Small intestine (tissue), 7 donors: ENCODE results near the gene CPA5. TPM values are rescaled to one million over a fixed set of nuclear protein-coding genes. Genes with fewer than 3 reads are reported as not detected.
"Not testable (repeated sequence)": the region's sequence is repeated elsewhere in the genome, so short reads cannot be mapped to it uniquely, and the experiment has no call there.

Experiments
- DNase-seq, 2 donors: peaks; one replicate each; pipeline versions ENCODE4 v3.0.0 to v3.0.0-alpha.2; 2013
- FAIRE-seq: peaks from 2 replicates; lab custom pipeline; 2012; peaks lifted over from hg19 to GRCh38; lab: Jason Lieb, UNC
- H3K27ac ChIP-seq, 3 donors: one replicate each; pipeline ENCODE4 v1.5.1; 2013; ENCODE audit warnings: low read length in 2 of 3, mild to moderate bottlenecking in 2 of 3, control low read depth in 1 of 3, inconsistent platforms in 1 of 3, low read depth in 1 of 3, moderate library complexity in 1 of 3
- H3K27me3 ChIP-seq, 3 donors: one replicate each; pipeline ENCODE4 v1.6.1; 2013; ENCODE audit warnings: low read length in 3 of 3, inconsistent platforms in 1 of 3; ENCODE audit not compliant: control insufficient read depth in 3 of 3, insufficient read depth in 3 of 3
- H3K36me3 ChIP-seq, 3 donors: one replicate each; pipeline ENCODE4 v1.6.1; 2013; ENCODE audit warnings: low read length in 3 of 3, inconsistent platforms in 1 of 3, low read depth in 1 of 3, mild to moderate bottlenecking in 1 of 3, moderate library complexity in 1 of 3; ENCODE audit not compliant: control insufficient read depth in 3 of 3, insufficient read depth in 2 of 3
- H3K4me1 ChIP-seq, 3 donors: one replicate each; pipeline ENCODE4 v1.6.1; 2013; ENCODE audit warnings: low read length in 2 of 3, inconsistent platforms in 1 of 3, low read depth in 1 of 3, mild to moderate bottlenecking in 1 of 3, moderate library complexity in 1 of 3; ENCODE audit not compliant: control insufficient read depth in 3 of 3, insufficient read depth in 2 of 3
- H3K4me3 ChIP-seq, 3 donors: one replicate each; pipeline ENCODE4 v1.5.1; 2013; ENCODE audit warnings: low read length in 3 of 3, control low read depth in 1 of 3, inconsistent platforms in 1 of 3, low read depth in 1 of 3, mild to moderate bottlenecking in 1 of 3, moderate library complexity in 1 of 3
- H3K9me3 ChIP-seq, 2 donors: one replicate each; pipeline ENCODE4 v1.6.1; 2013; ENCODE audit warnings: low read depth in 1 of 2, low read length in 1 of 2; ENCODE audit not compliant: control insufficient read depth in 2 of 2, insufficient read depth in 1 of 2
- WGBS, 3 donors: extraction: QIAGEN DNeasy Blood & Tissue Kit; methylation state at CpG; one replicate each; pipeline ENCODE4 v1.1.7; 2013; 5-methylcytosine and 5-hydroxymethylcytosine counted together
- polyA plus RNA-seq, 4 donors: library from polyadenylated mRNA; stranded (reverse) in 3 of 4; unstranded in 1 of 4; fragments of 200-250 nt in 3 of 4; fragments of 120-200 nt in 1 of 4; gene quantifications; one replicate each; pipeline versions ENCODE4 v1.2.1 to v1.2.3, GENCODE V29; 2013
- donor health status: healthy with polysubstance abuse.
- donor health status: control.
- donor health status: control.
- donor health status: Bipolar disorder and iron deficiency.
- donor health status: healthy.

The CPA5 gene
- polyA plus RNA-seq, 4 donors: 0.04 to 0.68 TPM; not detected in 2

DNA sequence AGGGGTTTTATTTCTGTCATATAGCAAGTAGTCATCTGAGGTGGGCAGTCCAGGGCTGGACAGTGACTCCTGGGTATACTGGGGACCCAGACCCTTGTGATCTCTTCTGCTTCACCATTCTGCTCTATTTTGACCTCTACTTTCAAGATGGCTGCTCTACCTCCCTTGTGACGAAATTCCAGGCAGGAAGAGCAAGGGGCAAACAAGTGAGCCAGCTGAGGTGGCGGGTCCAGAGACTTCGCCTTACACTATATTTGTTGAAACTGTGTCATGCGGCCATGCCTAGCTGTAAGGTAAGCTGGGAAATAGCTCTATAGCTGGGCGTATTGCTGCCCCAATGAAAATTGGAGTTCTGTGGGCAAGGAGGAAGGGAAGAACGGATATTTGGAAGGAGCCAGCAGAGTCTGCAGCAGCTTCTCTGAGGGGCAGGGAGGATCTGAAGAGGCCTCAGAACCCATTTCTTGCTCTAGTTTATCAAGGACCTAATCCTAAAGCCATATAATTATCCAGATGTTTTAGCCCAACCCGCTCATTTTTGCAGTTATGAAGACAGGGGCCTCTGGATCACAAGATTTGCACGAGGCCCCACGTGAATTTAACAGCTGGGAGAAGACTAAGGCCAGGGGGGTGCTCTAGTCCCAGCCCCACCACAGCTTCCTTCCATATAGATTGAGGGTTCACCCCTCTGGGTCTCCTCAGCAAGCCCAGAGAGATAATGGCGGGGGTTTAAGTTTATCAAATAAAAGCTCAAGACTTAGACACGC, 28.0 kb downstream of the CPA5 start:
- FAIRE-seq: no peak

DNA sequence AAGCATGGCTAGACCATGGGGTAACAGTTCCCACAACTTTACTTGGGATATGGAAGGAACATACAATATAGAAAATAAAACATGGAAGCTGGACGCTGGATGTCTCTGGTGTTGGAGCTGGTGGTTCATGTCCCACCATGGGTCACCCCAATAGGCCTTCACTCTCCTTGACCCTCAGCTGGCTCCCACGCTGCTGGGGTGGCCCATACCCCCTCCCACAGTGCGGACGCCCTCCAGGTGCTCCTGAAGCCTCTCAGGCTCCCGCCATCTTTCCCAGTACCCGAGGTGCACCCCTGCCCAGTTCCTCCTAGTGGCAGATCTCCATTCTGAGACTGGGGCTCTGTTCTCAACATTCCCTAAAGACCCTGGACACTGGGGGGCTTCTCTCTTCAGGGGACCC, 29.9 kb downstream of the CPA5 start:
- WGBS, 3 donors: 85 to 94% (median 85%) methylated on average over 6 of the region's 6 CpGs
- H3K27me3 ChIP-seq: no peaks in the 10 kb centered on the region
- no peak for FAIRE-seq

More for the DNA sequence above, 28.0 kb downstream of the CPA5 start:
- Histone ChIP-seq H3K9me3 (peaks cover 0 to 21% of the 10 kb centered on the region in 2 donors), H3K4me3 (no peak overlapping the region), H3K36me3 (no peaks in the 10 kb centered on the region), H3K27me3 (no peaks in the 10 kb centered on the region), H3K4me1 (peaks cover 0 to 61% (median 4%) of the 10 kb centered on the region in 3 donors), H3K27ac (peak overlapping the region in 2 of 3 donors; percentile 77 to 98)
- no peak for DNase-seq
- WGBS, 3 donors: 81 to 89% (median 85%) methylated on average over 11 of the region's 11 CpGs

DNA sequence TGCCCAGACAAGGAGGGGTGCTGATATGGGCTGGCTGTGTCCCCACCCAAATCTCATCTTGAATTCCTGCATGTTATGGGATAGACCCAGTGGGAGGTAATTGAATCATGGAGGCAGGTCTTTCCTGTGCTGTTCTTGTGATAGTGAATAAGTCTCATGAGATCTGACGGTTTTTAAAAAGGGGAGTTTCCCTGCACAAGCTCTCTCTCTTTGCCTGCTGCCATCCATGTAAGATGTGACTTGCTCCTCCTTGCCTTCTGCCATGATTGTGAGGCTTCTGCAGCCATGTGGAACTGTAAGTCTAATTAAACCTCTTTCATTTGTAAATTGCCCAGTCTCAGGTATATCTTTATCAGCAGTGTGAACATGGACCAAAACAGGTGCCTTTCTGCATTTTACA, 31.8 kb downstream of the CPA5 start:
- not testable (repeated sequence) for H3K27ac ChIP-seq, H3K36me3 ChIP-seq, H3K4me3 ChIP-seq, DNase-seq, FAIRE-seq, H3K27me3 ChIP-seq
- H3K9me3 ChIP-seq: peaks cover 0 to 21% of the 10 kb centered on the region in 2 donors
- WGBS, 3 donors: 80 to 95% (median 93%) methylated on average over 1 of the region's 1 CpG
- H3K4me1 ChIP-seq: peaks cover 0 to 52% (median 0%) of the 10 kb centered on the region in 3 donors

More for the DNA sequence above, 29.9 kb downstream of the CPA5 start:
- Histone ChIP-seq H3K4me3 (no peak overlapping the region), H3K27ac (peak overlapping the region in 2 of 3 donors; percentile 85 to 98), H3K9me3 (peaks cover 0 to 21% of the 10 kb centered on the region in 2 donors), H3K36me3 (no peaks in the 10 kb centered on the region), H3K4me1 (peaks cover 0 to 52% (median 4%) of the 10 kb centered on the region in 3 donors)
- DNase-seq: no peak

DNA sequence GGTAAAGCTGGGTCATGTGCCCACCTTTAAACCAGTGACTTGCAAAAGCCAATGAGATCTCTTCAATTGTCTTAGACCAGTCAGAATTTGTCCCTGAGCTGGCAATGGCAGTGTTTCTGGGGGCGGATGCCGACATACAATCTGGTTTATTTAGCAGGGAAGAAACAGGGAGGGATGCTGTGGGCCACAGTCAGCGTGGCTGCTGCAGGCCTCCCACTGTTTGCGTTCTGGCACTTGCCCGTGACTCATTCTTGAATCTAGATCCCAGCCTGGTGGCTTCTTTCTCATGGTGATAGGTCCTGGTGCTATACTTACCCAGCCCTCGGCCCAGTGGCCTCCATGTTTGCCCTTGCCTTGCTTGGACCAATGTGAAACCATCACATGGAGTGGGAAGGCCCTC, 32.6 kb downstream of the CPA5 start:
- Histone ChIP-seq H3K9me3 (peaks cover 0 to 21% of the 10 kb centered on the region in 2 donors), H3K27ac (no peak overlapping the region), H3K4me3 (no peak overlapping the region), H3K4me1 (peaks cover 0 to 48% (median 0%) of the 10 kb centered on the region in 3 donors), H3K27me3 (no peaks in the 10 kb centered on the region), H3K36me3 (no peaks in the 10 kb centered on the region)
- 81 to 92% (median 84%) methylated on average over 6 of the region's 6 CpGs for WGBS, 3 donors
- DNase-seq (no peak), FAIRE-seq (no peak)

DNA sequence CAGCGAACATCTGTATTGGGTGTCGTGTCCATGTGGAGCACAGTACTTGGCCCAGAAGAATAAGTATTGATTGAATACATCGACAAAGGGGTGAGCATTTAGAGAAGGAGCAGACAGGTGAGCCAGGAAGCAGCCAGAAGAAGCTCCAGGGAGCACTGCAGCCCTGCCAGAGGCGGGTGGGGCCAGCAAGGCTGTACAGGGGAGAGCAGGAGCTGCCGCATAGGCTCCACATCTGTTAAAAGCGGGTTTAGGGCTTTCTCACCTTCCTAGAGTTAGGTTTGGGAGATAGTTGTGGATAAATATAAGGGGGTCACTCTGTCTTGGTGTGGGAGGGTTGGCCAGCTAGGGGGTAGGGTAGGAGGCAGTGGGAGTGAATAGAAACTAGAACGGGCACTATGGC, 34.4 kb downstream of the CPA5 start:
- peaks cover 0 to 30% (median 0%) of the 10 kb centered on the region in 3 donors for H3K4me1 ChIP-seq
- no peak for FAIRE-seq
- H3K9me3 ChIP-seq: peaks cover 0 to 21% of the 10 kb centered on the region in 2 donors
- no peak for DNase-seq
- no peak overlapping the region for H3K27ac ChIP-seq
- H3K27me3 ChIP-seq: no peaks in the 10 kb centered on the region
- 81 to 90% (median 85%) methylated on average over 7 of the region's 7 CpGs for WGBS, 3 donors
- no peaks in the 10 kb centered on the region for H3K36me3 ChIP-seq
- no peak overlapping the region for H3K4me3 ChIP-seq

DNA sequence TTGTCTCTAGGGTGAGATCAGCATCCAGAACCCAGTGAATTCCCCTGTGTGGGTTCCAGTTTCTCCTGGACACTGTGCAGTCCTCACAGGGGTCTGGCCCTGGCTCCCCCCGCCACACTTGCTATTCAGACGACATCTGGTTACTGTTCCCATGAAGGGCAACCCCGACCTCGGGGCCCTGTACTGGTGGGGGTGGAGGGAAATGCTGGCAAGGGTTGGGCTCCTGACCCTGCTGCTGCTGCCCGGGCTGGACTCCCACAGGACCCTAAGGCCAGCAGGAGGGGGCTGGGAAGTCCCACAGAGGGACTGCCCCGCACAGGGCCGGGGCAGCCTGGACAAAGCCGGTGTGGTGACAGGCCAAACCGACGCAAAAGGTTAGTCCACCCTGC, 34.9 kb downstream of the CPA5 start:
- no peak for DNase-seq
- FAIRE-seq: no peak
- H3K27me3 ChIP-seq: no peaks in the 10 kb centered on the region
- H3K9me3 ChIP-seq: peaks cover 0 to 21% of the 10 kb centered on the region in 2 donors
- no peaks in the 10 kb centered on the region for H3K36me3 ChIP-seq
- H3K4me3 ChIP-seq: no peak overlapping the region
- WGBS, 3 donors: 77 to 84% (median 83%) methylated on average over 10 of the region's 10 CpGs
- no peak overlapping the region for H3K27ac ChIP-seq
- peaks cover 0 to 25% (median 0%) of the 10 kb centered on the region in 3 donors for H3K4me1 ChIP-seq

DNA sequence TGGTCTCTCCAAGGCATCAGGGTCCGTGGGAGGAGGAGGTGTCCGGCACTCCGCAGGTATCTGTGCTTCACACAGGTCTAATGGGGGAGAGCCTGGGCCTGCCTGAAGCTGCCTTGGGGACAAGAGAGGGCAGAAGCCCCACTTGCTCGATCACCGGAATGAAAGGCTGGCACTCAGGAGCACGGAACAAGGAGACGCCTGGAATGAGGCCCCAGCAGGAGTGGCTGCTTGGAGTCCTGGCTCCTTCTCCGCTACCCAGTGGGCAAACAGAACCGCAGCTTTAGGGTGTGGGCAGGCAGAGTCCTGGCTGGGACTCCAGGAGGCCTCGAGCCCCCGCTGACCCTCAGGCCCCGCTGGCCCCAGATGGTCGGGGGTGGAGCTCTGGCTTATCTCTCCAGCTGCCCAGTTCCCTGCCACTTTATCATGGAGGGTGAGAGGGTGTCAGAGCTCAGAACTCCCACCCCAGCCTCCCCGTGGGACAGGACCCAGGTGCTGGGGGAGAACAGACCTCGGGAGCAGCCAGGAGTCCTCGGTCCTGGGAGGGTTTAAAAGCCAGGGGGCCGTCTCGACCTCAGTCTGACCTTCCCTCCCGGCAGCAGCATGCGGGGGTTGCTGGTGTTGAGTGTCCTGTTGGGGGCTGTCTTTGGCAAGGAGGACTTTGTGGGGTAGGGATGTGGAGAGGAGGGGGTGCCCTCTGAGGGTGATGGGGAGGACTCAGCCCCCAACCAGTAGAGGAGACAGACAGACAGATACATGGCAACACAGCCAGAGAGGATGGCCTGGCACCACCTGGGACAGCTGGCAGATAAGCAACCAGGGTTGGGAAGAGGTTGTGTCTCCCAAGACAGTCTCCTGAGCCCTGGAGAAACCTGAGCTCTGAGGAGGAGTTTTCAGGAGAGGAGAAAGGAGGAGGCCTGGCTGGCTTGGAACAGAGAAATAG, 35.6 kb downstream of the CPA5 start, which contains the start of gene CPA1:
Gene CPA1 (plus strand): TSS at position 574 of the 940 bp plus-strand sequence. CDS start 27 bp downstream, at position 601.
- DNase-seq: no peak
- Histone ChIP-seq H3K4me3 (no peak within 1 kb of the TSS), H3K9me3 (peaks cover 0 to 21% of the 10 kb centered on the region in 2 donors), H3K27me3 (no peaks in the 10 kb centered on the region), H3K27ac (no peak within 1 kb of the TSS), H3K4me1 (peaks cover 0 to 23% (median 0%) of the 10 kb centered on the region in 3 donors), H3K36me3 (no peaks in the 10 kb centered on the region)
- no peak for FAIRE-seq
- 57 to 61% (median 60%) methylated on average over 19 to 20 of the region's 20 CpGs for WGBS, 3 donors

DNA sequence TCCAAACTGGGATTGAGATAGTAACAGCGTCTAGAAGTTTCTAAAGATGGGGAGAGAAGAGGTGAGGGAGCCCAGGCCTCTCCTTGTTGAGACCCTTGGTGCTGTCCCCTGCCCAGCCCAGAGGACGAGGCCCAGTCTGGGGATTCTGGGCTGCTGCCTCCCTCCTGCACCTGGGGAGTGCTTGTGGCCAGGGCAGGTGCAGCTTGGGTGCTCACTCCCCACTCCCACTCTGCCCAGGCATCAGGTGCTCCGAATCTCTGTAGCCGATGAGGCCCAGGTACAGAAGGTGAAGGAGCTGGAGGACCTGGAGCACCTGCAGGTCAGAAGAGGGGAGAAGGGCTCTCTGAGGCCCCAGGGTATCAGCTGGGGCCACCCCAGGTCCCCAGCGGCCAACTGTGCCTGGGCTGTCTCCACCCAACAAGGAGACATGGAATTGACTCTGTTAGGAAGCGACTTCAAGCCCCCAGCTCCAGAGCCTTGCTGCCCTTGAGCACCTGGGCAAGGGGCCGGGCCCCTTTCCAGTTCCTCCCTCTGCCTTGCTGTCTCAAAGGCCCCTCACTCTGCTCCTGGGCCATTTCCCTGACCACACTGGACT, 36.3 kb downstream of the CPA5 start:
- Histone ChIP-seq H3K9me3 (peaks cover 0 to 14% of the 10 kb centered on the region in 2 donors), H3K27ac (no peak overlapping the region), H3K36me3 (no peaks in the 10 kb centered on the region), H3K4me3 (no peak overlapping the region), H3K27me3 (no peaks in the 10 kb centered on the region), H3K4me1 (peaks cover 0 to 23% (median 0%) of the 10 kb centered on the region in 3 donors)
- WGBS, 3 donors: 78 to 90% (median 84%) methylated on average over 6 to 7 of the region's 7 CpGs
- FAIRE-seq (no peak), DNase-seq (no peak)
